HG03159 (cell line): Measurements from ENCODE around the gene PBX3.
"Not testable (repeated sequence)": the region's sequence is repeated elsewhere in the genome, so short reads cannot be mapped to it uniquely, and the experiment has no call there.

Source experiments
- ATAC-seq: cut with Tn5 transposase; IDR thresholded peaks from one replicate; pipeline ENCODE4 v1.9.1; 2021; ENCODE audit warnings: mild to moderate bottlenecking, moderate library complexity; ENCODE audit not compliant: unreplicated experiment

PBX3 gene

DNA sequence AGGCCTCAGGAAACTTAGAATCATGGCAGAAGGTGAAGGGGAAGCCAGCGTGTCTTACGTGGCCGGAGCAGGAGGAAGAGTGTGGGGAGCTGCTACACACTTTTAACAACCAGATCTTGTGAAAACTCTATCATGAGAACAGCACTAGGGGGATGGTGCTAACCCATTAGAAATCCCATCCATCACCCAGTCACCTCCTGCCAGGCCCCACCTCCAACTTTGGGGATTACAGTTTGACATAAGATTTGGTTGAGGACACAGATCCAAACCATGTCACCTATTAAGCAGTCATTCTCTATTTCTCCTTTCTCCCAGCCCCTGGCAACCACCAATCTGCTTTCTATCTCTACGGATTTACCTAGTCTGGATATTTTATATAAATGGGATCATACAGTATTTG lies 26.9 kb downstream of the PBX3 start:
- no peak for ATAC-seq

DNA sequence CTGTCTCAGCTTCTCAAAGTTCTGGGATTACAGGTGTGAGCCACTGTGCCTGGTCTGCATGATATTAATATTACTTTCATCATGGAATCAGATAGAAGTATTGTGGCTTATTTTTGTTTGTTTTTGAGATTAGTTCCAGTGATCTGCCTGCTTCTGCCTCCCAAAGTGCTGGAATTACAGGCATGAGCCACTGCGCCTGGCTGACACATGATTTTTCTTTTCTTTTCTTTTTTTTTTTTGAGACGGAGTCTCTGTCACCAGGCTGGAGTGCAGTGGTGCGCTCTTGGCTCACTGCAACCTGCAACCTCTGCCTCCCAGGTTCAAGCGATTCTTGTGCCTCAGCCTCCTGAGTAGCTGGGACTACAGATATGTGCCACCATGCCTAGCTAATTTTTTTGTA lies 29.6 kb downstream of the PBX3 start:
- not testable (repeated sequence) for ATAC-seq

DNA sequence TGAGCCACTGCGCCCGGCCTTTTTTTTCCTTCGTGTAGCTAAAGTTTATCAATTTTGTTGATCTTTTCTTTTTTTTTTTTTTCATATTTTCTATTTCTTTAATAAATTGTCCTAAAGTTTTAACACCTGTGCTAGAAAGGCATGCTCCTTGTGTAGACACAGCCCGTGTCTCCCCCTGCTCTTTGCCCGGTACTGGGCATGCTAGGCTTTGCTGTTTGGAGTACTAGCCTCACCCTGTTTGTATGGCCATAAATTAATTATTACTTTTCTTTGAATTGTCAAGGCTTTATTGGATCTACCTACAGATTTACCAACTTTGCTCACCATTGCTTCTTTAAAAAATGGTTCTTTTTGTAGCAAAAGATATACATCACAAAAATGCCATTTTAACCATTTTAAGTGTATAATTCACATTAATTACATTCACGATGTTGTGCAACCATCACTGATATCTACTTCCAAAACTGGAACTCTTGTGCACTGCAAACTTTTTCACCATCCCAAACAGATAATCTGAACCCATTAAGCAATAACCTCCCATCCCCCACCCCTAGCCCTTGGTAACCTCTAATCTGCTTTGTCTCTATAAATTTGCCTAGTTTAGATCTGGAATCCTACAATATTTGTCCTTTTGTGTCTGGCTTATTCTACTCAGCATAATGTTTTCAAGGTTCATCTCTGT lies 31.5 kb downstream of the PBX3 start:
- ATAC-seq = not testable (repeated sequence)

DNA sequence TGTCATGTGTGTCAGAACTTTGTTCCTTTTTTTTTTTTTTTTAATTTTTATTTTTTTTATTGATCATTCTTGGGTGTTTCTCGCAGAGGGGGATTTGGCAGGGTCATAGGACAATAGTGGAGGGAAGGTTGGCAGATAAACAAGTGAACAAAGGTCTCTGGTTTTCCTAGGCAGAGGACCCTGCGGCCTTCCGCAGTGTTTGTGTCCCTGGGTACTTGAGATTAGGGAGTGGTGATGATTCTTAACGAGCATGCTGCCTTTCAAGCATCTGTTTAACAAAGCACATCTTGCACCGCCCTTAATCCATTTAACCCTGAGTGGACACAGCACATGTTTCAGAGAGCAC lies 32.0 kb downstream of the PBX3 start:
- ATAC-seq = not testable (repeated sequence)

DNA sequence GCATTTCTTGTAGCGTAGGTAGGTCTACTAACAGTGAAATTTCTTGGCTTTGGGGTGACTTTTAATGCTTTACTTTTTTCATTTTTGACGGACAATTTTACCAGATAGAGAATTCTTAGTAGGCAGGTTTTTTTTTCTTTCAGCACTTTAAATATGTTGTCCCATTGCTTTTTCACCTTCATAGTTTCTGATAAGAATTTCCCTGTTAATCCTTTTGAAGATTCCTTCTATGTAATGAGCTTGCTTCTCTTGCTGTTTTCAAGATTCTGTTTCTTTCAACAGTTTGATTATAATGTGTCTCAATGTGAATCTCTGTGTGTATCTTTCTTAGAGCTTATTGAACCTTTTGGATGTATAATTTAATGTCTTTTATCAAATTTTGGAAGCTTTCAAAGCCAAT lies 35.5 kb downstream of the PBX3 start:
- ATAC-seq = no peak

DNA sequence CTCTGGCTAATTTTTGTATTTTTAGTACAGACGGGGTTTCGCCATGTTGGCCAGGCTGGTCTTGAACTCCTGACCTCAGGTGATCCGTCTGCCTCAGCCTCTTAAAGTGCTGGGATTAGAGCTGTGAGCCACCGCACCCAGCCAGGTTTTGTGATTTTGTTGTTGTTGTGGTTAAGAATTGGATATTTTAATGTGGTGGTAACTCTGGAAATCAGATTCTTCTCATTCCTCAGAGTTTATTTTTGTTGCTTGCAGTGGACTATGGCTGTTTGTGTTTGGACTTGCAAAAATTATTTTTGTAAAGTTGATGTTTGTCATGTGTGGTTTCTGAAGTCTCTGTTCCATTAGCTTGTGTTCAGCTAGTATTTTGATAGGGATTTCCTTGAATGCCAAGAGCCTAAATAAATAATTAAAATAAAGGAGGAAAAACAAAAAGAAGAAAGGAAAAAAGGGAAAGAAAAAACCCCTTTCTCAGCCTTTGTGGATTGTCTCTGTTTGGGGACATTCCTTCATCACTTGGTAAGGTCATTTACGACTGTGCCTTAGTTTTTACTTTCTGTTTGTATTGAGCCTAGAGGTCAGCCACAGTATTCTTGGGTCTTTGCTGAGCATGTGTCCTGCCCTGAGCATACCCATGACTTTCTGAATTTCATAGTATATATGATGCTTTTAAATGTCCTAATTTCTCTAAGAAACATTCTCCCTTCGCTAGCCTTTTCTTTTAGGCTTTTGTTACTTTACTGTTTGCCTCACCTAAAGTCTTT lies 37.3 kb downstream of the PBX3 start:
- no peak for ATAC-seq

DNA sequence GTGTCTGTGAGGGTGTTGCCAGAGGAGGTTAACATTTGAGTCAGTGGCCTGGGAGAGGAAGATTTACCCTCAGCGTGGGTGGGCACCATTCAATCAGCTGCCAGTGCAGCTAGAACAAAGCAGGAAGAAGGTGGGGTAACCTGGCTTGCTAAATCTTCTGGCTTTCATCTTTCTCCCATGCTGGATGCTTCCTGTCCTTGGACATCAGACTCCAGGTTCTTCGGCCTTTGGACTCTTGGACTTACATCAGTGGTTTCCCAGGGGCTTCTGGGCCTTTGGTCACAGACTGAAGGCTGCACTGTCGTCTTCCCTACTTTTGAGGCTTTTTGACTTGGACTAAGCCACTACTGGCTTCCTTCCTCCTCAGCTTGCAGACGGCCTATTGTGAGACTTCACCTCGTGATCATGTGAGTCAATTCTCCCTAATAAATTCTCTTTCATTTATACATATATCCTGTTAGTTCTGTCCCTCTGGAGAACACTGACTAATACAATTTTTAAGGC lies 38.1 kb downstream of the PBX3 start:
- no peak for ATAC-seq

DNA sequence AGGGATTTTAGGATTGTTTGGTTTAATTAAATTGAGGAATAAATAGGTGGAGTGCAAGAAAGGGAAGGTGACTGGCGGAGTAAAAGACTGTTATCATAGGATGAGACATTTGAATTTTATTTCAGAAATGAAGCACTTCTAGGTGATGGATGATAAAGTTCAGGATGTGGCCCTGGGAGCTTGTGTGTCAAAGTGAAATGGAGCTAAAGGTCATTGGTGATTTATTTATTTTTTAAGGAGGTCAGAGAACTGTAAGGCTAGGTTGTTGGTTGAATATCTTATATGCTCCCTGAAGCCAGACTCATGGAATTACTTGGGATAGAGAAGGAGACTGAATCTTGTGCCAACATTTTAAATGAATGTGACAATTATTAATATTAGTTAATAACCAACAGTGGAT lies 40.5 kb downstream of the PBX3 start:
- no peak for ATAC-seq

DNA sequence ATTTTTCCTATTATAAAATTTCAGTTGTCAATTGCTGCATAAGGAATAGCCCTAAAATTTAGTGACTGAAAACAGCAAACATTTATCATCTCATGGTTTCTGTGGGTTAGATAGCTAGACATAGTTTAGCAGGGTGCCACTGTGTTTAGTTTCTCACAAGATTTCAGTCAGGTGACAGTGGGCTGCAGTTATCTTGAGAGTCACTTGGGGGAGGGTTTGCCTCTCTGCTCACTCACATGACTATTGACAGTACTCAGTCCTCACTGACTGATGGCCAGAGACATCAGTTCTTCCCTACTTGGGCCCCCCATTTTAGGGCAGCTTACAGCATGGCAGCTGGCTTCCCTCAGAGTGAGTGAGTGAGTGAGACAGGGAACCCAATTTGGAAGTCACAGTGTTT lies 42.0 kb downstream of the PBX3 start:
- no peak for ATAC-seq

DNA sequence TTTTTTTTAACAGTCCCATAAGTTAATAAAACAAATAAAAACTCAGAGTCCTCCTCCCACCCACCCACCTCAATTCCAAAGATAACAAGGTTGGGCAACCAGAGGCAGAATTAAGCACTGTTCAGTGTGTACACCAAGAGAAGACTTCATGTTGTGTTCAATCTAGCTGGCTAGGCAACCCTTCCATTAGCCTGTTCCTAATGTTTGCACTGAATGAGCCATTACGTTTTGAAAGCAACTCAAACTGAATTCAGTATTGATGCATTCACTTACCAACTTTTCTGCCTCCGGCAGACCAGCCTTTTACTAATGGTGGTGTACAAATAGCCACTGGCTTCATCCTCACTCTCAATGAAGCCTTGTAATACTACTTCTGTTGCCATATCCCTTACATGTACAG lies 47.5 kb downstream of the PBX3 start:
- no peak for ATAC-seq

DNA sequence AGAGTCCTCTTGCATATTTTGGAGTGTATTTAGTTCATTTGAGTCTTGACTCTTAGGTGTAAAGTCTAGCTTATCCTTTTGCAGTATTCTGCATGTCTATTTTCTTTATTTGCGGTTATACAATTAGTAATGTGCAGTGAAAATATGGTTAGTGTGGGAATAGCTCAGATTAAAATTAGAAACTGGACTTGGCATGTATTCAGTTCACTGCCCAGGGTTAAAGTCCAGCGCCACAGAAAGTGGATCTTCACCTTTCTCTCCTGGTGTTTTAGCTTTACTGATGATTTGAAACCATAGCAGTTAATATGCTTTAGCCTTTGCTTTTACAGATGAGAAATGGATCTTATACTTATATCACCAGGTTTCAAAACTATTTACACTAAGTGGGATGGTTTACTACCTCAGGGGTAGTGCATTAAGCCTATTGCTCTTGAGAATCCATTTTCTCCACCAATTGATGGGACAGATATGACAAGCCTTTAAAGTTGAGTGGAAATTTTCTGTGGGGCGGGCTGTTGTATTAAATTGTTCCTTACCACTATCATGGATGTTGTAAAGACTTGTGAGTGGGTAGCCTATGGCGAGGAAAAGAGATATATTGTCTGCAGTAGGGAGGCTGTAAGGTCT lies 48.9 kb downstream of the PBX3 start:
- no peak for ATAC-seq

DNA sequence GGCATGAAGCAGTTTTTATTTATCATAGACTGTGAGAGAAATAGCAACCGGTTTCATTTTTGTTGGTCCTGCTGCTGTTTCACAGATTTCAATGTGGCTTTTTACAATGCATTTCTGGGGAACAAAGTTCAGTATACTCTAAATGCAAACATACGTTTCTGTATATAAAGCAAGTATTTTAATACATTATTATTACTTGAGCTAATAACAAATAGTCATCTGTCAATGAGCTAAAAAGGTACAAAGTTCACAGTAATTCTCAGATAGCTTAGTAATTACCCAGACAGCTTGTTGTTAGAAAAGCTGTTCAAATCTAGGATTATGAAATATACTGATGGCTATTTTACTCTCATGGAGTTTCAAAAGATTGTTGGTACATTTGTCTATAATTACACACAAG lies 50.8 kb downstream of the PBX3 start:
- no peak for ATAC-seq

DNA sequence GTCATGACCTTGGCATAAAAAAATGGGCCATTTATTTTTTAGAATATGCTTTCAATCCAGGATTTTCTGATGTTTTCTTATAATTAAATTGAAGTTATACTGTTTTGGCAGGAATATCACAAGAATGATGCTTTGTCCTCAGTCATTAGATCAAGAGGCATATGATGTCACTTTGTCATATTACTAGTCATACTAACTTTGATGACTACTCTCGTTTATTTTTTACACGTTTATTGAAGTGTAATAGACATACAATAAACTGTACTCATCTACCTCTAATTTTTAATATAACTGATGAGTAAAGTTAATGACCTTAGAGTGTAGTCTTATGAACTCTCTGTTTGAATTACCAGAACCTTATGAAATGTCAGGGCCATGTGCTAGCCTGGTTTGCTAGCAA lies 56.4 kb downstream of the PBX3 start:
- ATAC-seq = no peak

DNA sequence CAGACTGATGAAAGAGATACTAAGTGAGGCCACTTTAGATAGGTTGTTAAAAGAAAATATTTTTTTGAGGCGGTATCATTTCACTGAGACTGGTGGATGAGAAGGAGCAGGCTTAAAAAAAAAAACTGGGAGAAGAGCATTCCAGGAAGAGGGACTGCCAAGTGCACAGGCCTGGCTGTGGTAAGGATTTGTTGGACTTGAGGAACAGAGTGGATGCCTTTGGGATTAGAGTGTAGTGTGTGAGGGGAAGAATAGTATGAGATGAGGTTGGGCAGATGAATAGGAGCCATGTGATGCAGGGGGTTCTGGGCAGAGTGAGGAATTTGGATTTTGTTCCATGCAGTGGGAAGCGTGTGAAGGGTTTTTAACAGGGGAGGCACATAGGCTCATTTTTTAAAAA lies 57.9 kb downstream of the PBX3 start:
- ATAC-seq = no peak

DNA sequence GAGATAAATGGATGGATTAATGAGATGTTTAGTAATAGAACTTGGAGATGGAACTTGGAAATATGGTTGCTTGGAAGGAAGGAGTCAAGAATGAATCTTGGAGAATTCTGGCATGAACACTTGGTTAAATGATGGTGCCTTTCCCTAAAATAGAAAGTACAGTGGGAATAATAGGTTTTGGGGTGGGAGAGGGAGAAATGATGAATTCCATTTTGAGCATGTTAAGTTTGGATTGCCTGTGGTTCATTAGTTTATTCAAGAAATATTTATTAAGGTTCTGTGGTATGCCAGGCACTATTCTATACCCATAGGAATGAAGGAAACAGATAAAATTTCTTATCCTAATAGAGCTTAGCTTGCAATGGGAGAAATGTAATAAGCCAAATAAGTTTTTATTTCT lies 58.4 kb downstream of the PBX3 start:
- ATAC-seq = no peak

DNA sequence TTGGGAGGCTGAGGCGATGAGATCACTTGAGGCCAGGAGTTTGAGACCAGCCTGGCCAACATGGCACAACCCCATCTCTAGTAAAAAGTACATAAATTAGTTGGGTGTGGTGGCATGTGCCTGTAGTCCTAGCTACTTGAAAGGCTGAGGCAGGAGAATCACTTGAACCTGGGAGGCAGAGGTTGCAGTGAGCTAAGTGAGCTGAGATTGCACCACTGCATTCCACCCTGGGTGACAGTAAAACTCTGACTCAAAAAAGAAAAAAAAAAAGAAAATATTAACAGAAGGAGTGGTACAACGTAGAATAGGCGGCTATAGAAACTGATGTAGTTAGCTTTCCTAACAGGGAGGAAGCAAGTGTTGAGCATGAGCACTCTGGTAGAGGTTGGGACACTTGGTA lies 59.9 kb downstream of the PBX3 start:
- no peak for ATAC-seq

DNA sequence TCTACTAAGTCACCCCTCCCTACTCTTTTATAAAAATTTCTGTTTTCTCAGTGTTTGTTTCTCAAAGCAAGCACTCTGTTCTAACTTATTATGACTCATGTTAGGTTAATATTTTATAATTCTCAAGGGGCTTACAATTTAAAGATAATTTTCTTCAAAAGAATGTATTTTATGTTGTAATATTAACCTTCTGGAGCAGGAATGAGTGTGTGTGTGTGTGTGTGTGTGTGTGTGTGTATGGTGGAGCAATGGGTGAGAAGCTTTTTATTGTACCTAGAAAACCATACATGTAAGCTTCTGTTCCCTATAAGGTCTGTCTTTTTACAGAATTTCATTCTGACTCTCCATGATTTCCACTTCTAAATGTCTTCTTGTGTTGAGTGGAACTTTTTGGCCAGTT lies 63.0 kb downstream of the PBX3 start:
- no peak for ATAC-seq

DNA sequence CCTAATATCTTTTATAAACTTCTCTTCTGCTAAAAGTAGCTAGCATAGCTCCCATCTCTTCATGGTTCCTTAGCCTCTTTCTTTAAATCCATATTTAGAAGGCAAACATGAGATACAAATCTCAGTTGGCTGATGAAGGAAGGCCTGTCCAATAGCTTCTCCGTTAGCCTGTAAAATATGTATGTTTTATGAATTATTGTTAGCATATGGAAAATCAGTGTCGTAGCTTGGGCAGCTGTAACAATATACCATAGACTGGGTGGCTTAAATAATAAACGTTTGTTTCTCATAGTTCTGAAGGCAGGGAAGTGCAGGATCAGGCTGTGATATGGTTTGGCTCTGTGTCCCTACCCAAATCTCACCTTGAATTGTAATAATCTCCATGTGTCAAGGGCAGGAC lies 63.8 kb downstream of the PBX3 start:
- no peak for ATAC-seq

DNA sequence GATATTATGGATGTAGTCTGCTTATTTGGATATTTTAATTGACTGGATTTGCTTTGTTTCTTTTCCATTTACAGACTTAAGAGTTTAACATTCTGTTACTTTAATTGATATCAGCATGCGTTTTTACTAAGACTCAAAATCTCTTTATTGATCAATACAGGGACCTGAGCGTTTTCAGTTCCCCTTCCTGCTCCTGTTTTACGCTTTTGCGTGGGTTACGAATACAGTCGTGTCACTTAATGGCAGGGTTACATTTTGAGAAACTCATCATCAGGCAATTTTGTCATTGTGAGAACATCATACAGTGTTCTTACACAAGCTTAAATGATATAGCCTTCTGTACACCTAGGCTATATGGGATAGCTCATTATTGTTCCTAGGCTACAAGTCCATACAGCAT lies 65.2 kb downstream of the PBX3 start:
- ATAC-seq = no peak

DNA sequence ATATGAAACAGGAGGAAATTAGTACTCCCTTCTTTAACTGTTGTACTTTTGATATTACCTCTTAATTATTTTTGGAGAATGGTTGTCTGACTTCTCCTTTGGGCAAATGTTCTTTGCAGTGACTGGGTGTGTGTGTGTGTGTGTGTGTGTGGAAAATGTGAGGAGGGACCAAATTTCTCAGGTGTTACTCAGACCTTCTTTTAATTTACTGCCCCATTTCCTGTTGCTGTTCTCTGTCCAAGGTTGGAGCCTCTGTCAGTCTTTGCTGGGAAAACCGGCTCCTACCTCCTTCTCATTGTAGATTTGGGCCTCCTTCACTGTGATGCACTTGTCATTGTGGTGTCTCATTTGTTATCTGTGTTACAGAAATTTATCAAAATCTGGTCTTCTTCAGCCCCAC lies 68.4 kb downstream of the PBX3 start:
- no peak for ATAC-seq

DNA sequence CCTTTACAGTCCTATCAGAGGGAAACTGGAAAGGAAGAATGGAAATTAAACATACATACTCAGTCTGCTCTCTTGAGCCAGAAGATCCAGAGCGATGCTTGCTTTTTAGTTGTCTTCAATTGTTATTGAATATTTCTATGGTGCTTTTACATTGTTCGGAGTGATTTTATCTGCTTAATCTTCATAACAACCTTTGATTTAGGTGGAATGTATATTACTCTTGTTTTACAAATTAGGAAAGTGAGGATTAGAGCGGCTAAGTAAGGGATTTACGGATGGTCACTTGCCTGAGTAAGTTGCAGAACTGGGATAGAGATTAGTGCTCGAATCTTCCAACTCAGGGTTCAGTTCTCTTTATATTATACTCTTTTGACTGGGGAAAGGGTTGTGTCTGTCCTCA lies 69.1 kb downstream of the PBX3 start:
- no peak for ATAC-seq

DNA sequence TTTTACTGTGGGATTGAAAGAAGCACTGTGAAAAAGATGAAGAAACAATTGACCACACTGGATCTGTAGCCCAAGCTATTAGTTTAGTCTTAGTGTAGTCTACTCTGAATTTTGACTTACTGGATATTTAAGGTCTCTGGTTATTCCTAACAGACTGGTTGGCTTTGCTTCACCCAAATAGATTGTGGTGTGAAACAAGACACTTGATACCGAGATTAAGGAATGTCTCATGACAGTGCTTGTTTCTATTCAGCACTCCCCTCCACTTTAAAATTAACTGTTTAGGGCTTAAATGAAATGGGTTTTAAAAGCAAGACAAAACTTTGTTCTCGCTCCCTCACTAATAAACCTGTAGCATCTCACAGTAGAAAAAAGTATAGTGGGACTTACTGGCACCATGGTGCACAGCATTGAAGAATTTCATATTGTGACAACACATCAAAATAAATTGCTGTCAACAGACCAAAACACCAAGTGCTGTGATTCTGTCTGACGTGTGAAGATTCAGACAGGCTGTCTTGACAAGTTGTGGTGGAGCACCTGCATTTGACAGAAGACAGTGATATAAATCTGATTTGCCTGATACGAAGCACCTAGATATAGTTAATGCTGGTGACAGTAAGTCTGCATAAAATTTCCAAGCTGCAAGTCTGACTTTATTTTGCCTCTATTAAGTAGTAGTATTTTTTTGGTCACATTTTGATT lies 73.1 kb downstream of the PBX3 start:
- no peak for ATAC-seq
